ENCODE results near the gene TSTD2. TPM values are rescaled to one million over a fixed set of nuclear protein-coding genes. Genes with fewer than 3 reads are reported as not detected.

Gene TSTD2
- polyA plus RNA-seq, 1 donor from 2014 or later: 50.0 TPM

DNA sequence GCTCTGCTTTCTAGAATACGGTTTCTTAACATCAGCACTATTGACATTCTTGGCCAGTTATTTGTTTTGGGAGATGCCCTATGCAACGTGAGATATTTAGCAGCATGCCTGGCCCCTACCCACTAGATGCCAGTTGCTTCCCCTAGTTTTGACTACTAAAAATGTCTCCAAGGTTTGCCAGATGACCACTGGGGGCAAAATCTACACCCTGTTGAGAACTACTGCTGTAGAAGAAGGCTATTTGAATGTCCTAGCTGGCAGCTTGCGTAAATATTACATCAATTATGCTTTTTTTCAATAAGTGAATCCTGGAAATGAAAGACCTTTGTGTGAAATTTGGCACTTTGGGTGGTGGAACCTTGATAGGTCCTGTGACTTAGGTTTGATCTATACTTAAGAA is 5.5 kb upstream of the TSTD2 start:
- no peak overlapping the region for H3K4me2 ChIP-seq (ENCODE audit: low read length)
- peaks cover 65% of the 10 kb centered on the region for H3K79me2 ChIP-seq (replicated peaks; ENCODE audit: insufficient read depth, low read length)
- H2AFZ ChIP-seq (ENCODE audit: low read depth, low read length): no peak overlapping the region
- H3K9ac ChIP-seq (ENCODE audit: low read length): no peak overlapping the region
- H3K27ac ChIP-seq (ENCODE audit: low read length): no peak overlapping the region
- no peaks in the 10 kb centered on the region for H4K20me1 ChIP-seq (ENCODE audit: insufficient read depth)
- H3F3A ChIP-seq (ENCODE audit: insufficient read depth, low read length, poor library complexity, severe bottlenecking): no peaks in the 10 kb centered on the region
- no peaks in the 10 kb centered on the region for H3K27me3 ChIP-seq (ENCODE audit: insufficient read depth, low read depth, low read length)
- H3K36me3 ChIP-seq (ENCODE audit: insufficient read depth, low read length): peaks cover 6% of the 10 kb centered on the region
- H3K9me3 ChIP-seq (ENCODE audit: low read length): no peaks in the 10 kb centered on the region
- H3K4me3 ChIP-seq (ENCODE audit: low read length): no peak overlapping the region
- TF ChIP-seq EP300 (conservative IDR thresholded peaks at IDR 0.05; ENCODE audit: poor library complexity, severe bottlenecking) (no peak), TAF1 (IDR thresholded peaks at IDR 0.05; ENCODE audit: low read depth) (no peak), MXI1 (conservative IDR thresholded peaks at IDR 0.05; ENCODE audit: poor library complexity, severe bottlenecking) (no peak), SMC3 (conservative IDR thresholded peaks at IDR 0.05; ENCODE audit: poor library complexity) (no peak), EZH2 (IDR thresholded peaks at IDR 0.05; ENCODE audit: borderline replicate concordance, insufficient read depth, low read length, poor library complexity, severe bottlenecking) (no peak), RAD21 (conservative IDR thresholded peaks at IDR 0.05) (no peak), POLR2AphosphoS5 (IDR thresholded peaks at IDR 0.05) (no peak)
- TF ChIP-seq, protein P1, sequence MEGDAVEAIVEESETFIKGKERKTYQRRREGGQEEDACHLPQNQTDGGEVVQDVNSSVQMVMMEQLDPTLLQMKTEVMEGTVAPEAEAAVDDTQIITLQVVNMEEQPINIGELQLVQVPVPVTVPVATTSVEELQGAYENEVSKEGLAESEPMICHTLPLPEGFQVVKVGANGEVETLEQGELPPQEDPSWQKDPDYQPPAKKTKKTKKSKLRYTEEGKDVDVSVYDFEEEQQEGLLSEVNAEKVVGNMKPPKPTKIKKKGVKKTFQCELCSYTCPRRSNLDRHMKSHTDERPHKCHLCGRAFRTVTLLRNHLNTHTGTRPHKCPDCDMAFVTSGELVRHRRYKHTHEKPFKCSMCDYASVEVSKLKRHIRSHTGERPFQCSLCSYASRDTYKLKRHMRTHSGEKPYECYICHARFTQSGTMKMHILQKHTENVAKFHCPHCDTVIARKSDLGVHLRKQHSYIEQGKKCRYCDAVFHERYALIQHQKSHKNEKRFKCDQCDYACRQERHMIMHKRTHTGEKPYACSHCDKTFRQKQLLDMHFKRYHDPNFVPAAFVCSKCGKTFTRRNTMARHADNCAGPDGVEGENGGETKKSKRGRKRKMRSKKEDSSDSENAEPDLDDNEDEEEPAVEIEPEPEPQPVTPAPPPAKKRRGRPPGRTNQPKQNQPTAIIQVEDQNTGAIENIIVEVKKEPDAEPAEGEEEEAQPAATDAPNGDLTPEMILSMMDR (IDR thresholded peaks at IDR 0.05; ENCODE audit: poor library complexity, severe bottlenecking): no peak
- TF ChIP-seq, protein P2, sequence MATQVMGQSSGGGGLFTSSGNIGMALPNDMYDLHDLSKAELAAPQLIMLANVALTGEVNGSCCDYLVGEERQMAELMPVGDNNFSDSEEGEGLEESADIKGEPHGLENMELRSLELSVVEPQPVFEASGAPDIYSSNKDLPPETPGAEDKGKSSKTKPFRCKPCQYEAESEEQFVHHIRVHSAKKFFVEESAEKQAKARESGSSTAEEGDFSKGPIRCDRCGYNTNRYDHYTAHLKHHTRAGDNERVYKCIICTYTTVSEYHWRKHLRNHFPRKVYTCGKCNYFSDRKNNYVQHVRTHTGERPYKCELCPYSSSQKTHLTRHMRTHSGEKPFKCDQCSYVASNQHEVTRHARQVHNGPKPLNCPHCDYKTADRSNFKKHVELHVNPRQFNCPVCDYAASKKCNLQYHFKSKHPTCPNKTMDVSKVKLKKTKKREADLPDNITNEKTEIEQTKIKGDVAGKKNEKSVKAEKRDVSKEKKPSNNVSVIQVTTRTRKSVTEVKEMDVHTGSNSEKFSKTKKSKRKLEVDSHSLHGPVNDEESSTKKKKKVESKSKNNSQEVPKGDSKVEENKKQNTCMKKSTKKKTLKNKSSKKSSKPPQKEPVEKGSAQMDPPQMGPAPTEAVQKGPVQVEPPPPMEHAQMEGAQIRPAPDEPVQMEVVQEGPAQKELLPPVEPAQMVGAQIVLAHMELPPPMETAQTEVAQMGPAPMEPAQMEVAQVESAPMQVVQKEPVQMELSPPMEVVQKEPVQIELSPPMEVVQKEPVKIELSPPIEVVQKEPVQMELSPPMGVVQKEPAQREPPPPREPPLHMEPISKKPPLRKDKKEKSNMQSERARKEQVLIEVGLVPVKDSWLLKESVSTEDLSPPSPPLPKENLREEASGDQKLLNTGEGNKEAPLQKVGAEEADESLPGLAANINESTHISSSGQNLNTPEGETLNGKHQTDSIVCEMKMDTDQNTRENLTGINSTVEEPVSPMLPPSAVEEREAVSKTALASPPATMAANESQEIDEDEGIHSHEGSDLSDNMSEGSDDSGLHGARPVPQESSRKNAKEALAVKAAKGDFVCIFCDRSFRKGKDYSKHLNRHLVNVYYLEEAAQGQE (IDR thresholded peaks at IDR 0.05; ENCODE audit: borderline replicate concordance): no peak
- H3K9me2 ChIP-seq (ENCODE audit: insufficient read depth, low read length): no peaks in the 10 kb centered on the region

DNA sequence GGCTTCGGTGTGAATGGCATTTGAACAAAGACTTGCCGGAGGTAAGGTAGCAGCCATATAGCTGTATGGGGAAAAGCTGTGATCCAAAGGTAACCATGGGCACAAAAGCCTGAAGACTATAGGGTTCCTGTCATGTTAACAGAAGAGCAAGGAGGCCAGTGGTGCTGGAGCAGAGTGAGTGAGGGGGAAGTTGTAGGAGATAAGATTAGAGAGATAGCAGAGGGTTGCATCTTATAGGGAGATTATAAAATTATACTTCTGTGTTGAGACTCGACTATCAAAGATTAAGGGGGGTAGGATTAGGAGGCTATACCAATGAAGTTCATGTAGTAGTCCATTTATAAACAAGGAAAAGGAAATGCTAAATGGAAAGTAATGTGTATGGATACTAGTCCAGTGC is 3.7 kb upstream of the TSTD2 start:
- Histone ChIP-seq H3K27me3 (ENCODE audit: insufficient read depth, low read depth, low read length) (no peaks in the 10 kb centered on the region), H3K9me3 (ENCODE audit: low read length) (no peaks in the 10 kb centered on the region), H3K9ac (ENCODE audit: low read length) (no peak overlapping the region), H3K27ac (ENCODE audit: low read length) (no peak overlapping the region), H2AFZ (ENCODE audit: low read depth, low read length) (no peak overlapping the region), H3K4me2 (ENCODE audit: low read length) (no peak overlapping the region), H3K36me3 (ENCODE audit: insufficient read depth, low read length) (no peaks in the 10 kb centered on the region), H3K9me2 (ENCODE audit: insufficient read depth, low read length) (no peaks in the 10 kb centered on the region), H3K79me2 (replicated peaks; ENCODE audit: insufficient read depth, low read length) (peaks cover 67% of the 10 kb centered on the region), H3F3A (ENCODE audit: insufficient read depth, low read length, poor library complexity, severe bottlenecking) (peaks cover 2% of the 10 kb centered on the region), H4K20me1 (ENCODE audit: insufficient read depth) (no peaks in the 10 kb centered on the region), H3K4me3 (ENCODE audit: low read length) (peak overlapping the region; percentile 45)
- TF ChIP-seq MXI1 (conservative IDR thresholded peaks at IDR 0.05; ENCODE audit: poor library complexity, severe bottlenecking) (no peak), EP300 (conservative IDR thresholded peaks at IDR 0.05; ENCODE audit: poor library complexity, severe bottlenecking) (no peak), SMC3 (conservative IDR thresholded peaks at IDR 0.05; ENCODE audit: poor library complexity) (no peak)

Data from neural cell (in vitro differentiated cells).